NCI-H82 treated with DMSO at 0.1 percent for 48 hours (cell line): ENCODE results near the gene ZNF22.

Experiments
- DNase-seq: peaks from one replicate; lab custom pipeline; 2025; ENCODE audit not compliant: unreplicated experiment; lab: John Stamatoyannopoulos, UW

The ZNF22 gene

DNA sequence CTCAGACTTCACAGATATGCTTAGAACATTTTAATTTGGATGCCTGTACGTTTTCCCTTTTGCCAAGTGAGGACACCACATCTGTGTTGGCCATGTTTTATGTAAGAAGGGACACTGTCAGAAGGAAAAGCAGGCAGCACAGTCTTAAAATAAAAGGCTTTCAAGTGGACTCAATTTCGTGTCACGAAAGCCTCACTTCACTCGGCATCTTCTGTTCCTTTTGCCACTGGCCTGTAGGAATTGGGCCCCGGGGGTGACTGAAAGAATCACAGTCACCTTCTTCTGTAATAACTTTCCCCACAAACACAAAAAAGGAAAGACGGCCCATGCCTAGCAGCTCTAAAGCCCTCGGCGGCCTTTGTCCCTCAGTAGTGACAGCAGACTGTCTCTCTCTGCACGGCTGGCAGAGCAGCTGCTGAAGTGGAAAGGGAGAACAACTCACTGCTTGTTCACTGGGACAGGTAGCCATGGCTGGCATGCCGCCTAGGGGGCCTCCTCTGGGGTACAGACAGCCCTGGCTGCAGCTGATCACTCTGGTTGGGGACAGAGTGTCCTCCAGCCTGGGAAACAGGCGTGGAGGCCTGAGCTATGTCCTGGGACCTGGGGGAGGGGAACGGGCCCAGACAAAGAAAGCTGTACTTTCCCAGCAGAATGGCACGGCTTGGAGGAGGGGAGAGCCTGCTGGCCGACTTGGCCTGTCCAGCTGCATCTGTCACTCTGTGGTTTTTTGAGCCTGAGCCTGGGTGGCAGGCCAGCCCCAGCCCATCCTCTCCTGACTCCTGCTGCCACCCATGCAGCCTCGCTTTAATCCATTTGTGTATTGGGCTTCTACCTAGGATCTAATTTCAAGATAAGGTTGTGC lies 36.7 kb upstream of the ZNF22 start:
- DNase-seq: no peak

DNA sequence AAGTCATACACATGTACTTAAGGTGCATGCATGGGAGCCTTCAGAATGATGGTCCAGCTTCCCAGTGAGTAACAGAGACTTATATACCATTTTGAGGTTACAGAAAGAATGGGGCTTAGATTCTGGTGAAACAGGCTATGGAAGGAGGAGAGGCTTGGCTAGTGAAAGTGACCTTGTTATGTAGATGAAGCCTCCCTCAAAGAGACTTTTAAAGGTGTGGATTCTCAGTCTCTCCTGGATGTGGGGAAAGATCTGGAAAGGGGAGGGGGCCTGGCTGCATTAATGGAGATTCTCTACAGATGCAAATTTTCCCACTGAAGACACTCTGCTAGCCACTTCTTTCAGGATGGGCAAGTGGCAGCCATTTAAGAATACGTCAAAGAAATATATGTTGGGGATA lies 35.6 kb upstream of the ZNF22 start:
- DNase-seq: no peak

- DNase-seq: no peak
Observed at GRCh38 chr10:44965651-44966097, 35.0 kb upstream of the ZNF22 start.

GRCh38 chr10:44966129-44966815 lies 34.5 kb upstream of the ZNF22 start:
- DNase-seq: no peak

GRCh38 chr10:44966816-44967509 lies 33.8 kb upstream of the ZNF22 start:
- DNase-seq: no peak

- no peak for DNase-seq
Observed at GRCh38 chr10:44967616-44968015, 33.1 kb upstream of the ZNF22 start.

DNA sequence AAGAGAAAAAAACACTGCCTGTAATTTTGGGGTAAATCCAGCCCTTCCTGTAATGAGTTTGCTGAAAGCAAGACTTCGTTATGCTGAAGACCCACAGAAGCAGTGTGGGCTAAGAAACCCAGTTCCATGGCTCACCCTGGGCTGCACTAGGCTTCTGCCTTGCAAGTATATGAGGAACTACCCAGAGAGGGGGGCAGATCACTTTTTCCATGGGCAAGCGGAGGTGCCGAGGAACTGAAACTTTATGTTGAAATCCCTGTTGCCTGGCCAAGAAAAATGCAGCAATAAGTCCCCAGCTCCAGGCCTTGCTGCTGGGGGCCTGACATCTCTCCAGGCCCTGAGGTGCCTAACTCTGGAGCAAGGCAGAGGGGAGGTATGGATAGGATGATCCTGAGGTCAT lies 32.6 kb upstream of the ZNF22 start:
- no peak for DNase-seq

- no peak for DNase-seq
Observed at GRCh38 chr10:44968500-44969400, 32.0 kb upstream of the ZNF22 start.

GRCh38 chr10:44969854-44970253 lies 30.9 kb upstream of the ZNF22 start:
- no peak for DNase-seq

DNA sequence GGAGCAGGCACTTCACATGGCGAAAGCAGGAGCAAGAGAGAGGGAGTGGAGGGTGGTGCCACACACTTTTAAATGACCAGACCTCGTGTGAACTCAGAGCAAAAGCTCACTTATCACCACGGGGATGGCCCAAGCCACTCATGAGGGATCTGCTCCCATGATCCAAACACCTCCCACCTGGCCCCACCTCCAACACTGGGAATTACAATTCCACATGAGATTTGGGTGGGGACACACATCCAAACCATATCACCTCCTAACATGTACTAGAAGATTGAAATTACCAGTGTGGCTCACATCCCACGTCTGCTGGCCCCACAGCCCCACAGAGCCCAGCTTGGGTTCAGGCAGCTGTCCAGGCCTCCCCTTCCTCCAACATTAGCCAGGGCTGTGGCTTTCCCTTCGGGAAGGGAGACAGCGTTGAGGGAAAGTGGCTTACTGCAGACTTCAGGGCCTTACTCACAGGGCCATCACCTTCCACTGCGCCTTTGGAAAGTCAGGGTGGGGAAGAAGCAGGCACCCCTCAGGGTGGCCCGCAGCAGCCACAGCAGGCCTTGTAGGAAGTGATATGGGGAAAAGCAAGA lies 29.8 kb upstream of the ZNF22 start:
- no peak for DNase-seq

DNA sequence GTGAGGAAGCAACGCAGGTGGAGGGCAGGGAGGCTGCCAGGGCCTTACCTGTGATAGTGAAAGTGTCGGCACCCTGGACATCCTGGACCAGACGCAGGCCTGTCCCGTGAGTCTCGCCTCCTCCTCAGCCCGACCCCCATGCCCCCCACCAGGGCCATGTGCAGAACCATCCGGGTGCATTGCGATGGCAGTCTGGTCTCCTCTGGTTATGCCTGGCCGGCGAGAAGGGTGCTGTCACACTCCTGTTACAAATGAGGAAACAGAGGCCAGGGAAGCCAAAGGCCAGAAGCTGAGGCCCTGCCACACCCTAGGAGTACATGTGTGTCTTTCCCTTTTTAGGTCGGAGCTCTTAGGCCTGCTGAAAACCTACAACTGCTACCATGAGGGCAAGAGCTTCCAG lies 29.3 kb upstream of the ZNF22 start:
- no peak for DNase-seq

DNA sequence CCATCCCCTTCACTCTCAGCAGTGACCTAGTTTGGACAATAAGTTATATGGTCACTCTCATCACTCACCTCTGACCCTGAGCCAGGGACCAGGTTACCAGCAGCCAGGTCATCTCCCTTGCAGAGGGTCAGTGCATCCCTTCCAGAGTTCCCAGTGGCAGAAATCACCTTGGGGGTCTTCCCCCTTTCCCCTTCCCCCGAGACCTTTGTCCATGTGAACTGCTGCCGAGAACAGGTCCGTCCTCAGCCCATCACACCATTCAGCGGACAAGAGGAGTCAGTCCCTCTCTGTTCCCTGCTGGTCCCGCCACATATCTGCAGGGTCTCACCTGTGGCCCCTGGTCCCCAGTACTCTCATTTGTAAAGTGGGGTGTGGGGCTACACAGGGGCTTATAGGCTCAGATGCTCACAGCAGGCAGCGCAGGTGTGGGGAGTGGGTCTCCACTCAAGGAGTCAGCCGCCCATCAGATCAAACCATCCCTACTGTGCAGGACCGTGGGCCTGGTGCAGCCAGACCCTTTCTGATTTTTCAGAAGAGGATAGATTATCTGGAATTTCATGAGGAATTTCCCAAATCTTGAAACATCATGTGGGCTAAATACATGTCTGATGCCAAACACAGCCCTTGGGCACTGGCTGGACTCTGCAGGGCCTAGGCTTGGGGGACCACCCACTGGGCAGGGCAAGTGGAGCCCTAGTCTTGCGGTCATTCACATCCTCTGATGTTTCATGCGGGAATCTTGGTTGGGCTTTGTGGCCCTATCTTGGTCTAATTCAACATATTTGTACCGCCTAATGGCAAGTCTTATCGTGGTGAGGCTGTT lies 28.6 kb upstream of the ZNF22 start:
- no peak for DNase-seq

GRCh38 chr10:44972874-44973306 lies 27.8 kb upstream of the ZNF22 start:
- DNase-seq: no peak

- no peak for DNase-seq
Observed at GRCh38 chr10:44973323-44974081, 27.2 kb upstream of the ZNF22 start.

DNA sequence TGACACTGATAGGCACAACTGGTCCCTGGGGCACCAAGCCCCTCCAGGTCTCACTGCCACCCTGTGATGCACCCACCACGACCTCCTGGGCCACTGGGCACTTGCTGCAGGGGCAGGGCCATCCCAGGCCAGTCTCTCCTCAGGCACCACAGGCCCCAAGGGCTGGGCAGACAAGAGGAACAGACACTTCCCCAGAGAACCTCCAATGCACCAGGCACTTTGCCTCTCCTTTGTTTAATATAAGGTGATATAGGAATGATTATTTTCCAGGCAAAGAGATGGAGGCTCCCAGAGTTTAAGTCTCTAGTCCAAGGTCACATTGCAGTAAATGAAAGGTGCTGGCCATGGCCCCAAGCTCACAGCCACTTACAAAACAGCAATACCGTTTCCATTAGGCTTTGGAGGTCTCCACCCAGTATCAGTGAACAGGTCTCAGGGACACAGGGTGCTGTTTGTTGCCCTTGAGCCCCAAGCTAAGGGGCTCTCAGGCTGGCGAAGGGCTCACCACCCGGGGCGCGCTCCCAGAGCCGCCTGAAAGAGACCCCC lies 26.6 kb upstream of the ZNF22 start:
- no peak for DNase-seq

DNA sequence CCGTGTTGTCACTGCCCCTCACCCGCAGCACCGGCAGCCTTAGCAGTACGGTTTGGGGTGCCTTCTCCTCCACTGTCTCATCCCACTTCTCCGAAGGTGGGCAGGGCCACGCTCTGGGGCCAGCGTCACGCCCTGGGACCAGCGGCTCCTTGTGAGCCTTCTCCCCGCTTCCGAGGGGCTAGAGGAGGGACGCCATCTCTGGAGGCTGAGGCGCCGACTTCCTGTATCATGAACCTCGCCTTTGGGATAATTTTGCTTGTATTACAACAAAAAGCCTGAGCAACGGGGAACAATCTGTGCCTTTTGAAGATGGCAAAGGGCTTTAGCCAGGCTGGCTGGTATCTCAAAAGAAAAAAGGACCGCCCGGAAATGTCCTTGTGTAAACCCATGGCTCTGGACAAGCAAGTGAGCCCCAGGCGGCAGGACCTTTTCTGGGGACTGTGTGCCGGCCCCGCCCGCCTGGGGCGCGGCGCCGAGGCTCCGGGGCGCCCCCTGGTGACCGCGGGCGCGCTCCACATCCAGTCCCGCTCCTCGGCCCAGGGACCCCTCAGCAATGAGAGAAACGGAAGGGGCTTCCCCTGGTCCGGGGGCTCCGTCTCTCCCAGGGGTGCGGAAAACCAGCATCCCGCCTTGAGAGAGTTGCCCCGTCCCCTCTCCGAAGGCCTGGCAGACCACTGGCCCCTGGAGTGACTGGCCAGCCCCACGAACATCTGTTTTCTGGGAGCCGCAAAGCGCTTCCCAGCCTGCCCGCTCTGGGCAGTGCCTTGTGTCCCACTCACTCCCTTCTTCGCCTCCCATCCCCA lies 25.9 kb upstream of the ZNF22 start:
- DNase-seq: no peak

DNA sequence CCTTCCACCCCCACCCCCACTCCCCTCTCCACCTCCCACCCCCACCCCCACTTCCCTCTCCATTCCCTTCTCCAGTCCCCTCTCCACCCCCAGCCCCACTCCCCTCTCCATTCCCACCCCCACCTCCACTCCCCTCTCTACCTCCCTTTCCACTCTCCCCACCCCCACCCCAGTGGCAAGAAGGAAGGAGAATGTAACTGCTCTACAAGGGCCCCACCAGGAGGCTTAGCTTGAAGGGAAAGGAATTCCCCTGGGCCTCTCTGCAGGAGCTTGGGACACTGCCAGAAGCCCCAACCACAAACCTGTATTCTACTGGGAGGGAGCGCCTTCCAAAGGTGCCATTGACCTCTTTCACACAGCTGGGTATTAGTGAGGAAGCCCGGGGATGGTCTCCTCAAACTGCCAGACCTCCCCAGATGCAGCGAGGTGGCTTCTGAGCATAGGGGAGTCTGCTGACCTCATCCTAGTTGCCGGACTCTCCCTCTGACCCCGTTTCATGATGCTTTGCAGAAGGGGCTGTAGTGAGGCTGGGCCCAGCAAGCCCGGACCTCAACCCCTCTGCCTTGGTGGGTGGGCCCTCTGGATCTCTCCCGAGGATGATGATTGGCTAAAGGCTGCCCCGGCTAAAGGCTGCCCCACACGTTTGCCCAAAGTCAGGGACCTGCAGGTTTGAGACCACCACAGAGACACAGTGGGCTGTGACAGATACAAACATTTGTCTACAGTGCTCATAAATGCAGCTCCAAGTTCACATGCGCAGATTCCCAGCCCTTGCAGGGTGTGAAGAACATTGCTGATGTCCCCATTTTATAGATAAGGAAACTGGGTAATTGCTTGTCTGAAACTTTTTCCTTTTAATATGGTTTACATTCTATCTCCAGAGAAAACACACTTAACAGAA lies 25.0 kb upstream of the ZNF22 start:
- DNase-seq: peak; percentile 50
